Endothelial cell of hepatic sinusoid (primary cell): Measurements from ENCODE around the gene TSSK3.
"Not testable (repeated sequence)": the region's sequence is repeated elsewhere in the genome, so short reads cannot be mapped to it uniquely, and the experiment has no call there.

Experiments
- in situ Hi-C: cut with HindIII; loops from 2 replicates; pipeline ENCODE4 v1.10.0; 2017; ENCODE audit warnings: low sequenced_read_pairs

The TSSK3 gene

GRCh38 chr1:32394890-32395432 lies 32.6 kb downstream of the TSSK3 start:
- in situ Hi-C loops: no loop called here

- in situ Hi-C loops: not testable (repeated sequence)
These were observed 34.2 kb downstream of the TSSK3 start for GRCh38 chr1:32396524-32396923.

DNA sequence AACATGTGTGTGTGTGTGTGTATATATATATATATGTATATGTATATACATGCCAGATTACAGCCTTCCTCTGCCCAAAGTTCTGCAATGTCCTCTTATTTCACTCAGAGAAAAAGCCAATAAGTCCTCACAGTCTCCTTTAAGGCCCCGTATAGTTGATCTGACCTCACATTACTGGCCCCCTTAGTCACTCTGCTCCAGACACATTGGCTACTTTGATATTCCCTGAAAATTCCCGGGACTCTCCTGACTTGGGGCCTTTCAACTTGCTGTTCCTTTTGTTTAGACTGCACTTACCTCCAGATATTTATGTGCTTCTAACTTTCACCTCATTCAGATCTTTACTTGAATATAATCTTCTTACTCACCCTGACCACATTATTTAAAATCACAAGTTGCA lies 36.1 kb downstream of the TSSK3 start:
- in situ Hi-C loops: no loop called here

GRCh38 chr1:32399843-32400242 lies 37.5 kb downstream of the TSSK3 start:
- in situ Hi-C loops: no loop called here

DNA sequence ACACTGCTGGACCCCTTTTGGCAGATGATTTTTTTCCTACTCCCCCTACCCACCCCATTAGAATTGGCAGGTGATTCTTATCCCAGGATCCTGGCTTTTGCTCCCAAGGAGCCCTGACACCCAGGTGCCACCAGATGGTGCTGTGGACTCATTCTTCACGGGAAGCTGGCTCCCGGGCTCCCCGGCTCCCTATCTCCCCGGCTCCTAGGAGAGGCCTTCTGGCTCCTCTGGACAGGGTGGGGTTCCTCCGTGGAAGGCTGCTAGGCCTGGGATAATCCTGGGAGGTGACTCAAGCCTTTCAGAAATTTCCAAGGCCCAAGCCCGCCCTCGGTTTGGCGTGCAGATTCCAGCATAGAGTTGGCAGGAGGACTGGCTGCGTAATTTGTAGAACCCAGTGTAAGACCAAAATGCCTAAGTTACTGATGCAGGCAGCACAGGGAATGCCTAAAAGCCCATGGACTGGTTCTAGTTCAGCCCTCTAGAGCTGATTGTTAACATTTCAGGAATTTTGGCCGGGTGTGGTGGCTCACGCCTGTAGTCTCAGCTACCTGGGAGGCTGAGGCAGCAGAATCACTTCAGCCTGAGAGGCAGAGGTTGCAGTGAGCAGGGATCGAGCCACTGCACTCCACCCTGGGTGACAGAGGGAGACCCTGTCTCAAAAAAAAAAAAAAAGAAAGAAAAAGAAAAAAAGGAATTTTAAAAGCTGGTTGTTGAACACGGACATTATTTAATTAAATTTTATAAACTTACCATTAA lies 38.7 kb downstream of the TSSK3 start:
- in situ Hi-C loops: no loop called here

DNA sequence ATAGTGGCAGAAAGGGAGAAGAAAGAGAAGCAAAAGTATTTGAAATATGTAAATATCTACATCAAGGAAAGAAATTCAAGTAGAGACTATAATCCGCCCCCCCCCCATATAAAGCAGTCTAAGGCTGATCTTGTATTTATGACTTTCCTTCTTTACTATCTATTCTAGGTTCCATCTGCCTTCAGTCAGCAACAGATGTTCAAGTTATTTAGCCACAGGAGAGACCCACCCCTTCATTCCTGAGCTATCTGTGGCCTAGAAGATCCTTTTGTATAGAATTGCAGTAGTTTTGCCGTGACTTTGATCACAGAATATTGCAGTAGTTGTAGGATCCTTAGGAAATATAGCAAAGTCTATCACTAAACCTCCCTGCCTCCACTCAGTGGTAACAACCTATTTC lies 42.6 kb downstream of the TSSK3 start:
- in situ Hi-C loops: loop anchor here (5.0 kb wide), 1 partner anchor 198 kb away; the partner anchor contains the start of genes DCDC2B and IQCC

- in situ Hi-C loops: loop anchor here (5.0 kb wide), 1 partner anchor 199 kb away; the partner anchor contains the start of genes DCDC2B and IQCC
These were observed 43.5 kb downstream of the TSSK3 start for GRCh38 chr1:32405672-32406467.

DNA sequence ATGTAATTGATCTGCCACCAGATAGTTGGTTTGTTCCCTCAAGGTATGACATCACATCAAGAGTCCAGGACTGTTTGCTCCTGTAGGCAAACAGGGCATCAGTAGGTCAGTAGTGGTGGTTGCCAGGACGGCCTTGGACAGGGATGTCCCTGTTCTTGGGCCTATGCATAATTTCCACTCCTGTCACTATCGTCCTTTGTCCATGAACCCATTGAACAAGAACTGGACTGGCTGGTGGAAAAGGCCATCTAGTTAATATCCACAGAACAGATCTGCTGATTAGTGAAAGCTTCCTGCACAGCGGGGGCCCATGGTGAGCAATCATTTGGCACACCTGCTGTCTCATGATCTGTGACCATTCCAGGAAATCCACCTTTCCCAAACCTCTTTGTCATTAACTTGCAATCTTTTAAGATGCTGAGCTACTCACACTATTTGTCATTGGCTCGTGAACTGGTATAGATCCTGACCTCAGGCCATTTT lies 44.3 kb downstream of the TSSK3 start:
- in situ Hi-C loops: loop anchor here (5.0 kb wide), 1 partner anchor 199 kb away; the partner anchor contains the start of genes DCDC2B and IQCC

- in situ Hi-C loops: no loop called here
These were observed 48.9 kb downstream of the TSSK3 start for GRCh38 chr1:32411261-32411660.

DNA sequence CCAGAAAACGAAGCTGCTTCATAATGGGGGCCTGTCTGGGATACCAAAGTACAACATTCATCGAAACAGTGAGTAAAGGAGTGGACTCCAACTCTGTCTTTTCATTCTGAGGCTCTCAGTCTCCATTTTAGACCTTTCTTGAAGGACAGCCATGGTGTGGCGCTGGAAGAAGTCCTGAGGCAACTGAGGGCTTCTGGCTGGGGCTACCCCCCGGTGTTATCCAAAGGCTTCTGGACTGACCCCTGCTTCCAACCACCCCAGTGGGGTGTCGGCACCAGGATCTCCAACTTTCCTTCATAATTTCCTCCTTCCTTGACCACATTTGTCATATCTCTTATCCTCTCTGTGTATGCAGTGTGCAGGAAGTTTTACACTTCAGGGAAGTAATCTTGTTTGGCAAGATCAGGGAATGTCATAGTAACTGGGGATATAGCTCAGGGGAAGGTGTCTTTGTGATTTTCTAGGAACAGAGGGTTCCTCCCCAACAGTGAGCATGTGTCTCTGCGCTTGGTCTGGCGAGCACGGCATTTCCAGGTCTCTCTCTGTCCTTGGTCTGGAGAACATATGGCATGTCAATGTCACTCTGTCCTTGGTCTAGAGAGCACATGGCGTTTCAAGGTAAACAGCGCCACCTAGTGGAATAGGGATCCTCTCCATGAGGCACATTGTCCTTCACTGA lies 51.3 kb downstream of the TSSK3 start:
- in situ Hi-C loops: no loop called here
